Stimulated activated CD4-positive, alpha-beta T cell treated with anti-CD3 and anti-CD28 coated beads, Interleukin-15, amount 100 ng/mL, for 48 hours (primary cell): ENCODE data around the gene TUBB2B.

ENCODE experiments used
- DNase-seq, 2 donors: peaks; one replicate each; pipeline ENCODE4 v3.0.0-alpha.2; 2020; ENCODE audit warnings: low read depth in 2 of 2

The TUBB2B gene

GRCh38 chr6:3232017-3232945 lies 4.8 kb upstream of the TUBB2B start:
- no peak for DNase-seq

- no peak for DNase-seq
These were observed 4.0 kb upstream of the TUBB2B start for GRCh38 chr6:3231247-3232016.

- DNase-seq: no peak
These were observed 3.4 kb upstream of the TUBB2B start for GRCh38 chr6:3230900-3231246.

GRCh38 chr6:3230256-3230882 lies 2.9 kb upstream of the TUBB2B start:
- no peak for DNase-seq

DNA sequence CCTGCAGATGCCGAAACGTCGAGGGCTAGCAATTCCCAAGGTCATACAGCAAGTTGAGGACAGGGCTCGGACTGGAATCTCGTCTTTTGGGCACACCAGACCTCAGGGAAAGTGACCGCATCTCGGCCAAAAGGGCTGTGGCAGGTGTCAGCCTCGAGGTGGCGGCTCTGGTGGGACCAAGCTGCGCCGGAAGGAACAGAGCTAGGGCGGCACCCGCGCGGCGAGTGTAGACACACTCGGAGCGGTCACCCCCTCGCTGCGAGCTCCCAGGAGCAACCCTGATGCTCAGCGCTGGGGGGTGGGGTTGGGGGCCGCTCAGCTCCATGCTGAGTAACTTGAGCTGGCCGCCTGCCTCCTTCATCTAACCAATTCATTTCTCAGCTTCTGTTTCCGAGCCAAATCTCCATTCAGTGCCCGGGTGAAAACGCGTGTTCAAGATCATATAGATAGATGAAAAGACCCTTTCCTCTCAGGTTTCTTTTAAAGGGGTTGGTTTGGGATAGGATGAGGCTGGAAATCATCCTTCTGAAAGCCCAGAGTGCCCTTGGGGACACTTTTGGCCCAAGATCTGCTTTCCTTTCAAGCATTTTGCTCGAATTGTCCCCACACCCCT lies 2.2 kb upstream of the TUBB2B start:
- no peak for DNase-seq

DNA sequence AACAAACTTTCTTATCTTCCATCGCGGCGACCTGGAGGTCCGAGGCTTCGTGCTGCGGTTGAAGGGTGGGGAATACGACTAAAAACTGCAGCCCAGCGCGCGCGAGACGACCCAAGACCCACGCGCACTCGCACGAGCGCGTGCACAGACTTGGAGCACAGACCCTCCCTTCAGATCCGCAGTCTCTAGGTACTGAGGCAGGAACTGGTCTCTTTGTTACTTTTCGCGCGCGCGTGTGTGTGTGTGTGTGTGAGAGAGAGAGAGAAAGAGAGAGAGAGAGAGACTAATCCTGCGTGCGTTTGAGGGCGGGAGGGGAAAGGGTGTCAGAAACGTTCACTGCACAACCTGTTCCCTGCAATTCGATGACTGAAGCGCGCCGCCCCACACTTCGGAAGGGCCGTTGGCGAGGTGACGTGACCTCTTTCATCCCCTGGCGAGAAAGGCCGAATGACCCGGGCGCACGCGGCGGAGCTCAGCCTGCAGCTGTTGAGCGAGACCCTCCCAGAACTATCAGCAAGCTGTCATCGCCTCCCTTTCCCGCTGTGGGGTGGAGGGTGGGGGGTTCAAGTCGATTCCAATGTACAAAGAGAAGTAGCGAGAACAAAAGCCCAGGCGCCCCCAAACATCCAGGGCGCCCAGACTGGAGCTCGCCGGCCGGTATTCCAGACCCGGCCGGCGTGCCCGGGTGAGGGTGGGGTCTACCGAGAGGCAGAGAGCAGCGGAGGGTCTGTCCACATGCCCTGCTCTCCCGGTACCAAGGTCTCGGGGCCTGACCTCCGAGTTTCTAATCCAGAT lies 1.5 kb upstream of the TUBB2B start:
- DNase-seq: no peak

- DNase-seq: no peak
These were observed 706 bp upstream of the TUBB2B start for GRCh38 chr6:3228046-3228671.

- DNase-seq: no peak
These were observed 731 bp downstream of the TUBB2B start for GRCh38 chr6:3226481-3227362.

- DNase-seq: no peak
These were observed 1.4 kb downstream of the TUBB2B start for GRCh38 chr6:3226042-3226441.

DNA sequence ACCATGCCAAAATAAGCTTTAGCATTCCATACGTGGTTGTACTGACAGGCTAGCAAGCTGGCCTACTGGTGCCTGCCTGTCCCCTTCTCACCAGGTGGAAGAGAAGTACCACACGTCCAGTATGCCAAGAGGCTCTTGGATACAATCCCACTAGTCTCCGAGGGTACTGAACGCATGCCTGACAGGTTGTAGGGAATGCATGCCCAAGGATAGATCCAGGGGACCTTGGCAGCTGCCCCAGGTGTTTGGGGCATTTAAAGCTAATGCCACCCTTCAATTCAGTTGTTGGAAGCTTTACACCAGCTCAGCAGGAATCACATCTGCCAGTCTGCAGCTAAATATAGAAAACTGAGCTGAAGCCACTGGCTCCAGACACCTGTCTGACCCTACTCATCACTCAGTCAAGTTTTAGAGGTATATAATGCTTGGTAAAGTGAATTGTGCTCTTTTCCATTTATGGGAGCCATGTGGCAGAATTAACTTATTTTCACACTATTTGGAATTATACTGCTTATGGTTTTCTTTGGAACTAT lies 4.9 kb downstream of the TUBB2B start:
- no peak for DNase-seq

DNA sequence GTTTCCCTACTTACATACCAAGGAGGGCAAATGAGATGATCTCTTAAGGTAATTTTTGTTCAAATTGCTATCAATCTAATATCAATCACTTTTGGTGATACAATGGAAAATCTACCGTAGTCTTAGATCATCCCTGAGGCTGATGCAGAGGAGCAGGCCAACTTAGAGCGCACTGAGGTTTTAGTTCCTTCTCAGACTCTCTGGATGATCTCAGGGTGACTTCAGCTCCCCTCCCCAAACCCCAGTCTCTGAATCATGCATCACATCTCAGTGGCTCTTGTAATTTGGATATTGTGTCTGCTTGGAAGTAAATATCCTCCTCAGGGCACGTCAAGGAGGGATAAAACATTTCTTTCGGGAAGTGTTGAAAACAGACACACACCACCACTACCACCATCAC lies 5.9 kb downstream of the TUBB2B start:
- DNase-seq: no peak

DNA sequence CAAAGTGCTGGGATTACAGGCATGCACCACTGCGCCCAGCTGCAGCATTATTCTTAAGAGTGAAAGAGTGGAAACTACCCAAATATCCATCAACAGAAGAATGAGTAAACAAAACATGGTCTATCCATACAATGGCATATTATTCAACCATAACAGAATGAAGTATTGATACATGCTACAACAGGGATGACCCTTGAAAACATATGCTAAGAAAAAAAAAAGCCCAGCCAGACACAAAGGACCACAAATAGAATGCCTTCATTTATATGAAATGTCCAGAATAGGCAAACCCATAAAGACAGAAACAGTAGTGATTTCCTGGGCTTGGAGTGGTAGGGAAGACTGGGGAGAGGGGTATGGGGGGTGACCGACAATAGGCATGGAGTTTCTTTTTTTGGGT lies 7.1 kb downstream of the TUBB2B start:
- no peak for DNase-seq

DNA sequence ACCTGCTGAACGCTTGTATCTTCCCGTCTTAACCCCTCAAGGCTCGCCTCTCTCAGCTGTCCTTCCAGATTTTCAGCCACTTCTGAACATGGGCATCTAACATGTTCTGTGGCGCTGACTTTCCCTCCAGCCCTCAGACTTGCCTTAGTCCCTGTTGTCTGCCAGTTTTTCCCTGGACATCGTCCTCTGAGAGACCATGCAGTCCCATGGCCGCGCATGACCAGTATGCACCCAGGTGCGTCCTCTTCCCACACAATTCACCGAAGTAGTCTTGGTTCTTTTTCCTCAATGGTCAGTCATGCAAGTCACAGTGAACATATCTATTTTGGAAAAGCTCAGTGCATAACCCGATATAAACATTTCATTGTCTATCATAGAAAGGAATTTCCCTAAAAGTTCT lies 9.2 kb downstream of the TUBB2B start:
- DNase-seq: no peak

DNA sequence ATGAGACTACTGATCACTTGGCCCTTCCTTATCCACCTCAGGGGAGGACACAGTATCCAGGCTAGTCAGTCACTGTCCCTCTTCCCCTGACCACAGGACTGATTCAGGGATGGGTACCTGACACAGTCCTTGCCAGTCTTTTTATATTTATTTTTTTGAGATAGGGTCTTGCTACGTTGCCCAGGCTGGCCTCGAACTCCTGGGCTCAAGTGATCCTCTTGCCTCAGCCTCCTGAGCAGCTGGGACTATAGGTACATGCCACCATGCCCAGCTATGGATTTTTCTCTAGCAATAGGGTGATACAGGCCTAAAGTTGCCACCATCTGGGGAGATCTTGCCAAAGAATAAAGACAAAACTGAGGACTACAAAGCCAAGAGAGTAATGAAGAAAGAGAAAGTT lies 10.2 kb downstream of the TUBB2B start:
- DNase-seq: no peak

- no peak for DNase-seq
These were observed 12.6 kb downstream of the TUBB2B start for GRCh38 chr6:3214898-3215297.

GRCh38 chr6:3213334-3213695 lies 14.1 kb downstream of the TUBB2B start:
- DNase-seq: no peak

GRCh38 chr6:3212261-3212660 lies 15.2 kb downstream of the TUBB2B start:
- DNase-seq: no peak

GRCh38 chr6:3211681-3212080 lies 15.8 kb downstream of the TUBB2B start:
- no peak for DNase-seq

DNA sequence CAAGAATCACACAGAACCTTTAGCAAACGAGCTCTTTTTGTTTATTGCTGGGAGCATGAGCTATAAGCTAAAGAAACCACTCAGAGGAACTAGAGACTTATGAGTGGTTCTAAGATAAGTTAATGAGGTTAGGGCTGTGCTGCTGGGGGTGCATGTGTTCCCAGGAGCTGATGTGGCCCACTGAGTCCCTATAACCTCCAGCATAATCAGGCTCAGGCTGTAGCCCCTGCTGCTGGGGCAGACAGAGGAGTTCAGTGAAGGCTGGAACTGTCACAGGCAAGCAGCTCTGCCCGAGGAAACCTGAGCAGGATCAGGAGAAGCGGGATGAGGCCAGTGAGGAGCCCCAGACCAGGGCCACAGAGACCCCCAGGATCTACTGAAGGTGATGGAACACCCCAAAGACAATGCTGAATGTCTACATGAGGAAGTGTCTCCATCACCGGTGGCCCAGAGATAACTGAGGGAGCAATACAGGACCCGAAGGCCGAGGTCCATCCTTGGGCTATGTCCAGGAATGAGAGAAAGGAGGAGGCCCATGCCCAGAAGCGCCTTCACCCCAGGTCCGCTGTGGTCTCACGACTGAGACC lies 17.3 kb downstream of the TUBB2B start:
- DNase-seq: no peak
